PC-3 (cell line): ENCODE results near the gene LGALS4. TPM values are rescaled to one million over a fixed set of nuclear protein-coding genes. Genes with fewer than 3 reads are reported as not detected.

Experiments
- ATAC-seq: fragments of 200-7000 bp; cut with Tn5 transposase; 2 replicates; pipeline ENCODE4 v1.9.1; 2020; ENCODE audit warnings: mild to moderate bottlenecking, moderate library complexity
- BruUV-seq: library from RNA; stranded (reverse); fragments of 400-500 nt; replicated peaks from 2 replicates; lab custom pipeline; 2021; lab: Mats Ljungman, UMichigan
- CTCF ChIA-PET: fragments of 300-600 bp; sonication (Branson Sonifier 250); formaldehyde crosslinking; loops from one replicate; lab custom pipeline; 2022; ENCODE audit warnings: antibody characterized with exemption; lab: Charles Lee
- POLR2A ChIA-PET: fragments of 300-600 bp; sonication (Branson Sonifier 250); formaldehyde crosslinking; loops from one replicate; lab custom pipeline; 2022; ENCODE audit warnings: antibody characterized with exemption; ENCODE audit not compliant: unreplicated experiment; lab: Charles Lee
- DNase-seq: peaks from one replicate; pipeline ENCODE4 v3.0.0-alpha.2; 2015
- H2AFZ ChIP-seq: fragments of 300-600 bp; sonication (generic); 2 replicates; pipeline ENCODE4 v1.6.0; 2016; ENCODE audit warnings: antibody characterized with exemption, low read length
- H3F3A ChIP-seq: fragments of 300-600 bp; sonication (generic); one replicate; pipeline ENCODE4 v1.6.0; 2017; ENCODE audit warnings: antibody characterized with exemption, low read length, control low read depth, mild to moderate bottlenecking; ENCODE audit not compliant: unreplicated experiment
- H3K27ac ChIP-seq: fragments of 300-600 bp; sonication (generic); 2 replicates; pipeline ENCODE4 v1.5.1; 2016; ENCODE audit warnings: mild to moderate bottlenecking, low read length
- H3K27me3 ChIP-seq: fragments of 300-600 bp; sonication (generic); 2 replicates; pipeline ENCODE4 v1.6.1; 2016; ENCODE audit warnings: low read length, mixed read lengths
- H3K36me3 ChIP-seq: fragments of 300-600 bp; sonication (generic); 2 replicates; pipeline ENCODE4 v1.6.1; 2016; ENCODE audit warnings: low read depth, mixed run types, low read length, mixed read lengths
- H3K4me1 ChIP-seq: fragments of 300-600 bp; sonication (generic); 2 replicates; pipeline ENCODE4 v1.5.1; 2016; ENCODE audit warnings: low read length; ENCODE audit not compliant: insufficient read depth
- H3K4me2 ChIP-seq: fragments of 300-600 bp; sonication (generic); 2 replicates; pipeline ENCODE4 v1.6.0; 2016; ENCODE audit warnings: low read length
- H3K4me3 ChIP-seq: fragments of 300-600 bp; sonication (generic); 2 replicates; pipeline ENCODE4 v1.5.1; 2016; ENCODE audit warnings: mild to moderate bottlenecking, low read length, mixed read lengths
- H3K79me2 ChIP-seq: fragments of 300-600 bp; sonication (generic); 2 replicates; pipeline ENCODE4 v1.6.1; 2017; ENCODE audit warnings: low read length, mixed read lengths
- H3K9ac ChIP-seq: fragments of 300-600 bp; sonication (generic); 2 replicates; pipeline ENCODE4 v1.6.0; 2016; ENCODE audit warnings: mild to moderate bottlenecking, low read length
- H3K9me2 ChIP-seq: fragments of 300-600 bp; sonication (generic); replicated peaks from 2 replicates; pipeline ENCODE4 v1.6.1; 2016; ENCODE audit warnings: mixed run types, low read length, mixed read lengths
- H3K9me3 ChIP-seq: fragments of 300-600 bp; sonication (generic); 2 replicates; pipeline ENCODE4 v1.6.1; 2016; ENCODE audit warnings: low read length, mixed read lengths
- H4K20me1 ChIP-seq: fragments of 300-600 bp; sonication (generic); 2 replicates; pipeline ENCODE4 v1.6.1; 2016; ENCODE audit warnings: low read length, mixed read lengths
- EZH2 ChIP-seq: fragments of 300-600 bp; sonication (generic); IDR thresholded peaks from one replicate; pipeline ENCODE4 v1.6.1; 2017; ENCODE audit warnings: antibody characterized with exemption, mild to moderate bottlenecking, low read length; ENCODE audit not compliant: unreplicated experiment
- EZH2phosphoT487 ChIP-seq: fragments of 300-600 bp; sonication (generic); IDR thresholded peaks from 2 replicates; pipeline ENCODE4 v1.6.1; 2018; ENCODE audit warnings: mild to moderate bottlenecking, antibody characterized with exemption, low read length, borderline replicate concordance
- intact Hi-C: fragments of 100-400 bp; cut with micrococcal nuclease; formaldehyde crosslinking; loops from 2 replicates; pipeline ENCODE4 v1.9.0; 2023
- total RNA-seq: library from RNA; depleted of rRNA; stranded (reverse); fragments of >200 nt; gene quantifications from 2 replicates; pipeline ENCODE4 v1.2.3, GENCODE V29; 2014
- TF ChIP-seq, protein P1 (sequence below): fragments of 300-600 bp; sonication (generic); conservative IDR thresholded peaks from 2 replicates; pipeline ENCODE4 v1.5.1; 2017; ENCODE audit warnings: antibody characterized with exemption, low read depth, mild to moderate bottlenecking, low read length

Gene LGALS4
- total RNA-seq, 1 experiment from 2014 or later, result 0.51 TPM

DNA sequence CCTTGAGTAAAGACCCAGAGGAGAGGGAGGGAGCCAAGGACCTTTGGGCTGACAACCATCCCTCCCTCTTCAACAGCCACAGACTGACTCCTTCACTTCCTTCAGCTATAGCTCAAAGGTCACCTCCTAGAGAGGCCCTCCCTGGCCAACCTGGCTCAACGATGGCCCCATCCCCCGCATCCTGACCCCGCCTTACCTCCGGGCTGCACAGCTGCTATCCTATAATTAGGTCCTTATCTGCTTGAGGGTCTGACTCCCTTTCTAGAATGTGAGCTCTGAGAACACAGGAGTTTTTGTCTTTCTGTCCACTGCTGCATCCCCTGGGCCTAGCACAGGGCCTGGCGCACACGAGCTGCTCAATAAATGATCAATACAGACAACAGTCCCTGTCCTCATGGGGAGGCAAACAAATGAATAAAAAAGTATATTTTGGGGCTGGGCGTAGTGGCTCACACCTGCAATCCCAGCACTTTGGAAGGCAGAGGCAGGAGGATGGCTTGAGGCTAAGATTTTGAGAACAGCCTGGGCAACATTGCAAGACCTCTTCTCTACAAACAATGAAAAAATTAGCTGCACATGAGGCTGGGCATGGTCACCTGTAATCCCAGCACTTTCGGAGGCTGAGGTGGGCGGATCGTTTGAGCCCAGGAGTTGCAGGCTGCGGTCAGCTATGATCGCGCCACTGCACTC is 6.6 kb upstream of the LGALS4 start:
- H3K36me3 ChIP-seq, result no peaks in the 10 kb centered on the region
- CTCF ChIA-PET, result no interaction called here
- no peak overlapping the region for H3K4me2 ChIP-seq
- no peaks in the 10 kb centered on the region for H3K9me3 ChIP-seq
- H3K79me2 ChIP-seq, result no peaks in the 10 kb centered on the region
- no peaks in the 10 kb centered on the region for H4K20me1 ChIP-seq
- no peaks in the 10 kb centered on the region for H3K9me2 ChIP-seq
- no peak for DNase-seq
- POLR2A ChIA-PET, result no interaction called here
- H3K4me3 ChIP-seq, result no peak overlapping the region
- no peak overlapping the region for H2AFZ ChIP-seq
- no peaks in the 10 kb centered on the region; the same call in 1 of the 2 replicates for H3K4me1 ChIP-seq
- no TSS peak for BruUV-seq
- TF ChIP-seq, protein P1, sequence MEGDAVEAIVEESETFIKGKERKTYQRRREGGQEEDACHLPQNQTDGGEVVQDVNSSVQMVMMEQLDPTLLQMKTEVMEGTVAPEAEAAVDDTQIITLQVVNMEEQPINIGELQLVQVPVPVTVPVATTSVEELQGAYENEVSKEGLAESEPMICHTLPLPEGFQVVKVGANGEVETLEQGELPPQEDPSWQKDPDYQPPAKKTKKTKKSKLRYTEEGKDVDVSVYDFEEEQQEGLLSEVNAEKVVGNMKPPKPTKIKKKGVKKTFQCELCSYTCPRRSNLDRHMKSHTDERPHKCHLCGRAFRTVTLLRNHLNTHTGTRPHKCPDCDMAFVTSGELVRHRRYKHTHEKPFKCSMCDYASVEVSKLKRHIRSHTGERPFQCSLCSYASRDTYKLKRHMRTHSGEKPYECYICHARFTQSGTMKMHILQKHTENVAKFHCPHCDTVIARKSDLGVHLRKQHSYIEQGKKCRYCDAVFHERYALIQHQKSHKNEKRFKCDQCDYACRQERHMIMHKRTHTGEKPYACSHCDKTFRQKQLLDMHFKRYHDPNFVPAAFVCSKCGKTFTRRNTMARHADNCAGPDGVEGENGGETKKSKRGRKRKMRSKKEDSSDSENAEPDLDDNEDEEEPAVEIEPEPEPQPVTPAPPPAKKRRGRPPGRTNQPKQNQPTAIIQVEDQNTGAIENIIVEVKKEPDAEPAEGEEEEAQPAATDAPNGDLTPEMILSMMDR, result no peak
- no peak for TF ChIP-seq EZH2
- no peaks in the 10 kb centered on the region for H3K27me3 ChIP-seq
- no peaks in the 10 kb centered on the region for H3F3A ChIP-seq
- intact Hi-C loops, result no loop called here
- no peak overlapping the region for H3K9ac ChIP-seq
- no peak for ATAC-seq
- H3K27ac ChIP-seq, result no peak overlapping the region

DNA sequence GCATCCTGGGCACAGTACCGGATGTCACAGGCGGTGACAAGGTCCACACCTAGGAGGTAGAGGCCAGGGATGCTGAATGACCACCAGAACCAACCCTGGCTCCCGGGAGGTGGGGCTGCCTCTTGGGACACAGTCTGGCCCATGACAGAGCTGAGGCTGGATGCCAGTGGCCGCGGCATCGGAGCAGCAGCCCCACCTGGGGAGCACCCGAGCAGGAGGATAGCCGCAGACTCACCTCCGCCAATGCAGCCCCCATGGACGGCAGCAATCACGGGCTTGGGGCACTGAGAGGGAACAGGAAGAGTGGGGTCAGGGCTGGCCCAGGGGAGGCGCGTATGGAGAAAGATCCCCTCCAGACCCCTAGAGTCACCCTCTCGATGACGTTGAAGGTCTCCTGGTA is 4.3 kb upstream of the LGALS4 start:
- no peak for DNase-seq
- no peaks in the 10 kb centered on the region; the same call in 1 of the 2 replicates for H3K4me1 ChIP-seq
- no peak for ATAC-seq
- H3K9me3 ChIP-seq, result no peaks in the 10 kb centered on the region
- H3K4me2 ChIP-seq, result no peak overlapping the region
- no TSS peak for BruUV-seq
- CTCF ChIA-PET, result no interaction called here
- no peaks in the 10 kb centered on the region for H4K20me1 ChIP-seq
- H3K27ac ChIP-seq, result no peak overlapping the region
- H3F3A ChIP-seq, result no peaks in the 10 kb centered on the region
- H2AFZ ChIP-seq, result no peak overlapping the region
- no peak overlapping the region for H3K9ac ChIP-seq
- no peak for TF ChIP-seq EZH2
- TF ChIP-seq EZH2phosphoT487, result no peak
- TF ChIP-seq, protein P1, result no peak
- no peaks in the 10 kb centered on the region for H3K27me3 ChIP-seq
- intact Hi-C loops, result no loop called here
- H3K9me2 ChIP-seq, result no peaks in the 10 kb centered on the region
- H3K79me2 ChIP-seq, result no peaks in the 10 kb centered on the region
- no peaks in the 10 kb centered on the region for H3K36me3 ChIP-seq
- POLR2A ChIA-PET, result no interaction called here
- H3K4me3 ChIP-seq, result no peak overlapping the region

DNA sequence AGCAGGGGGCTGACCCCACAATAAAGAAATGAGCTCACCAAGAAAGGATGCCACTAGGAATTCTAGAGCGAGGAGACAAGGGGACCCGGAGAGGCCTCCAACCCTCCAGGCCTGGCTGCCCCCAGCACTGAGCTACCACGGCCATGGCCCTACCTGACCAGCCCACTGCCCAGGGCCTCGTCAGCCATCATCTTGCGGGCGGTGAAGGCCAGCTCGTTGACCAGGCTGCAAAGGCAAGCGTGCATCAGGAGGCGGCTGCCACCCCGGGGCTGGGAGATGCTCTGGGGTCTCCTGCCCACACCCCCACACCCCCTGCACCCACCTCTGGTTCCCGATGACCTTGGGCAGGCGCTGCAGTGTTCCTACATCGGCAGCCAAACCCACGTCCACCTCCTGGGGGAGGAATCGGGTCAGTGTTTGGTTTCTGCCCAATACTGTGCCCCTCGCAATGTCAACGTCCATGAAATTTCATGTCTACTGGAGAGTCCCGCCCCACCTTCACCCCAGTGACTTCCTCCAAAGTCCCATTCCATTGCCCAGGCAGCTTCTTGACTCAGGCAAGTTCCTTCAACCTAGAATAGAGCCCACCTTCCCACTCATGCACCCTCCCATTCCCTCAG is 3.5 kb upstream of the LGALS4 start:
- DNase-seq, result no peak
- H3K9me3 ChIP-seq, result no peaks in the 10 kb centered on the region
- H3K36me3 ChIP-seq, result no peaks in the 10 kb centered on the region
- H3K9ac ChIP-seq, result no peak overlapping the region
- no peaks in the 10 kb centered on the region for H3K9me2 ChIP-seq
- intact Hi-C loops, result no loop called here
- ChIA-PET CTCF (no interaction called here), POLR2A (no interaction called here)
- TF ChIP-seq, protein P1, result no peak
- no peak for TF ChIP-seq EZH2phosphoT487
- no peak for TF ChIP-seq EZH2
- no peak overlapping the region for H2AFZ ChIP-seq
- no peaks in the 10 kb centered on the region; the same call in 1 of the 2 replicates for H3K4me1 ChIP-seq
- no peaks in the 10 kb centered on the region for H3K27me3 ChIP-seq
- H3K4me3 ChIP-seq, result no peak overlapping the region
- no peaks in the 10 kb centered on the region for H3K79me2 ChIP-seq
- no peaks in the 10 kb centered on the region for H3F3A ChIP-seq
- H4K20me1 ChIP-seq, result no peaks in the 10 kb centered on the region
- ATAC-seq, result no peak
- H3K27ac ChIP-seq, result no peak overlapping the region
- H3K4me2 ChIP-seq, result no peak overlapping the region
- BruUV-seq, result no TSS peak
